Measurements from ENCODE around the gene DIPK1A. TPM values are rescaled to one million over a fixed set of nuclear protein-coding genes. Genes with fewer than 3 reads are reported as not detected.

Gene DIPK1A
- total and polyA plus RNA-seq, 3 donors from 2014 or later, result 14.7 to 25.4 (median 21.4) TPM

GRCh38 chr1:92844439-92844838 lies 116.8 kb downstream of the DIPK1A start:
- Histone ChIP-seq H3K4me1 (no peaks in the 10 kb centered on the region), H3K27ac (no peak overlapping the region), H3K9me3 (no peaks in the 10 kb centered on the region), H3K27me3 (no peaks in the 10 kb centered on the region), H3K4me3 (no peak overlapping the region), H3K36me3 (ENCODE audit: low read depth, missing control alignments) (no peaks in the 10 kb centered on the region)
- intact Hi-C loops (cut with DNase I; ENCODE audit: low total_unique reads), result no loop called here
- TF ChIP-seq POLR2A (IDR thresholded peaks at IDR 0.05), result no peak
- TF ChIP-seq CTCF (IDR thresholded peaks at IDR 0.05), result no peak
- 92 to 96% methylated on average over 3 of the region's 3 CpGs for WGBS, 2 donors
- DNase-seq, result no peak

- WGBS, 2 donors, result 80 to 89% methylated on average over 8 of the region's 8 CpGs
- no peak for DNase-seq
- H3K27me3 ChIP-seq, result no peaks in the 10 kb centered on the region
- no peak for TF ChIP-seq POLR2A (IDR thresholded peaks at IDR 0.05)
- TF ChIP-seq CTCF (IDR thresholded peaks at IDR 0.05), result no peak
- no peak overlapping the region for H3K27ac ChIP-seq
- no peaks in the 10 kb centered on the region for H3K36me3 ChIP-seq (ENCODE audit: low read depth, missing control alignments)
- intact Hi-C loops (cut with DNase I; ENCODE audit: low total_unique reads), result no loop called here
- H3K4me3 ChIP-seq, result no peak overlapping the region
- no peaks in the 10 kb centered on the region for H3K9me3 ChIP-seq
- no peaks in the 10 kb centered on the region for H3K4me1 ChIP-seq
These were observed 117.6 kb downstream of the DIPK1A start for GRCh38 chr1:92843429-92844352.

- intact Hi-C loops (cut with DNase I; ENCODE audit: low total_unique reads), result no loop called here
- TF ChIP-seq POLR2A (IDR thresholded peaks at IDR 0.05) (no peak), CTCF (IDR thresholded peaks at IDR 0.05) (no peak)
- 39 to 40% methylated on average over 2 of the region's 2 CpGs for whole genome bisulfite sequencing, 2 donors
- Histone ChIP-seq H3K27ac (no peak overlapping the region), H3K4me1 (no peaks in the 10 kb centered on the region), H3K36me3 (ENCODE audit: low read depth, missing control alignments) (no peaks in the 10 kb centered on the region), H3K4me3 (no peak overlapping the region), H3K27me3 (no peaks in the 10 kb centered on the region), H3K9me3 (no peaks in the 10 kb centered on the region)
- DNase-seq, result no peak
These were observed 118.2 kb downstream of the DIPK1A start for GRCh38 chr1:92843046-92843423.

- H3K27me3 ChIP-seq, result no peaks in the 10 kb centered on the region
- no peaks in the 10 kb centered on the region for H3K4me1 ChIP-seq
- intact Hi-C loops (cut with DNase I; ENCODE audit: low total_unique reads), result no loop called here
- H3K36me3 ChIP-seq (ENCODE audit: low read depth, missing control alignments), result no peaks in the 10 kb centered on the region
- no peaks in the 10 kb centered on the region for H3K9me3 ChIP-seq
- no peak overlapping the region for H3K4me3 ChIP-seq
- DNase-seq, result no peak
- H3K27ac ChIP-seq, result no peak overlapping the region
- 89% methylated on average over 4 of the region's 4 CpGs for WGBS, 2 donors
- TF ChIP-seq CTCF (IDR thresholded peaks at IDR 0.05), result no peak
- no peak for TF ChIP-seq POLR2A (IDR thresholded peaks at IDR 0.05)
These were observed 118.9 kb downstream of the DIPK1A start for GRCh38 chr1:92842082-92843045.
